Measurements from ENCODE around the gene FXYD6.

- TF ChIP-seq CHD2 (IDR thresholded peaks at IDR 0.05; ENCODE audit: low read length, partially characterized antibody) (no peak), TAF1 (IDR thresholded peaks at IDR 0.05; ENCODE audit: borderline replicate concordance, low read depth, low read length) (no peak), SMC3 (IDR thresholded peaks at IDR 0.05; ENCODE audit: low read depth, low read length) (no peak), CTCF (IDR thresholded peaks at IDR 0.05) (no peak), RAD21 (IDR thresholded peaks at IDR 0.05; ENCODE audit: low read length) (no peak), USF2 (IDR thresholded peaks at IDR 0.05; ENCODE audit: borderline replicate concordance, low read depth, low read length) (no peak), SIN3A (IDR thresholded peaks at IDR 0.05; ENCODE audit: borderline replicate concordance, low read depth, low read length) (no peak), RCOR1 (IDR thresholded peaks at IDR 0.05; ENCODE audit: low read length) (no peak), EZH2phosphoT487 (IDR thresholded peaks at IDR 0.05; ENCODE audit: borderline replicate concordance, low read depth) (no peak), FOXJ3 (CRISPR knock-in tag; IDR thresholded peaks at IDR 0.05) (no peak), NRF1 (IDR thresholded peaks at IDR 0.05; ENCODE audit: low read depth, low read length) (no peak), EP300 (IDR thresholded peaks at IDR 0.05; ENCODE audit: borderline replicate concordance in 1 of 2, low read depth in 1 of 2, low read length in 1 of 2) (no peak), MAX (IDR thresholded peaks at IDR 0.05; ENCODE audit: low read depth) (no peak)
Observed at GRCh38 chr11:117884994-117885393, 8.5 kb upstream of the FXYD6 start.
